Measurements from ENCODE around the gene PLA2G5. TPM values are rescaled to one million over a fixed set of nuclear protein-coding genes. Genes with fewer than 3 reads are reported as not detected.
"Not testable (repeated sequence)": the region's sequence is repeated elsewhere in the genome, so short reads cannot be mapped to it uniquely, and the experiment has no call there.

PLA2G5 gene, protein sequence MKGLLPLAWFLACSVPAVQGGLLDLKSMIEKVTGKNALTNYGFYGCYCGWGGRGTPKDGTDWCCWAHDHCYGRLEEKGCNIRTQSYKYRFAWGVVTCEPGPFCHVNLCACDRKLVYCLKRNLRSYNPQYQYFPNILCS
- total RNA-seq (2022) (not detected in 2 replicates), Bru-seq, nascent RNA (not detected), BruChase-seq, experiment 1, labeled RNA remaining after a 6-hour chase (not detected), BruChase-seq, experiment 2, labeled RNA remaining after a 2-hour chase (not detected)
- long read RNA-seq, result 0 reads

DNA sequence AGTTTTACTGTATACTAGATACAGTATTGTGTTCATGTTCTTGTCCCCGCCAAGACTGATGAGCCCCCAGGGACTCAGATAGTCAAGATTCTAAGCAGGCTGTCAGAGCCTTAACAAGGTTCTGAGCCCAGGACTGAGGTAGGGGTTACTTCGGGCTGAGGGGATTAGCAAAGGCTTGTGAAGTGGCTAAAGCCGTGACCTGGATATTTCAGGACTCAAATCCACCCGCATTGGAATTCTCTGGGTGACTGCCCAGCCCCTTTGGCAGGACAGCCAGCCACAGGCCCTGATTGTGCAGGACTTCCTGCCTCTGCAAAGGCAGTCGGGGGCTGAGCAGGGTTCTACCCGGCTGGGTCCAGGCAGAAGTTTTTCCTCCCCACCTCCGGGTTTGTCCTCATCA is at the start of gene PLA2G5:
Gene PLA2G5, plus strand, starts transcription at position 321 of the 400 bp plus-strand sequence. CDS start 14,637 bp downstream, outside the sequence.
- TF ChIP-seq, protein P1, sequence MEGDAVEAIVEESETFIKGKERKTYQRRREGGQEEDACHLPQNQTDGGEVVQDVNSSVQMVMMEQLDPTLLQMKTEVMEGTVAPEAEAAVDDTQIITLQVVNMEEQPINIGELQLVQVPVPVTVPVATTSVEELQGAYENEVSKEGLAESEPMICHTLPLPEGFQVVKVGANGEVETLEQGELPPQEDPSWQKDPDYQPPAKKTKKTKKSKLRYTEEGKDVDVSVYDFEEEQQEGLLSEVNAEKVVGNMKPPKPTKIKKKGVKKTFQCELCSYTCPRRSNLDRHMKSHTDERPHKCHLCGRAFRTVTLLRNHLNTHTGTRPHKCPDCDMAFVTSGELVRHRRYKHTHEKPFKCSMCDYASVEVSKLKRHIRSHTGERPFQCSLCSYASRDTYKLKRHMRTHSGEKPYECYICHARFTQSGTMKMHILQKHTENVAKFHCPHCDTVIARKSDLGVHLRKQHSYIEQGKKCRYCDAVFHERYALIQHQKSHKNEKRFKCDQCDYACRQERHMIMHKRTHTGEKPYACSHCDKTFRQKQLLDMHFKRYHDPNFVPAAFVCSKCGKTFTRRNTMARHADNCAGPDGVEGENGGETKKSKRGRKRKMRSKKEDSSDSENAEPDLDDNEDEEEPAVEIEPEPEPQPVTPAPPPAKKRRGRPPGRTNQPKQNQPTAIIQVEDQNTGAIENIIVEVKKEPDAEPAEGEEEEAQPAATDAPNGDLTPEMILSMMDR (IDR thresholded peaks at IDR 0.05; ENCODE audit: unreplicated experiment), result no peak
- no peaks in the 10 kb centered on the region for H3K9me3 Mint-ChIP-seq (ENCODE audit: low read depth, unreplicated experiment)
- H3K27me3 Mint-ChIP-seq (ENCODE audit: unreplicated experiment), result peaks cover 34% of the 10 kb centered on the region
- intact Hi-C loops (cut with micrococcal nuclease; ENCODE audit: unreplicated experiment), result no loop called here
- no peak within 1 kb of the TSS for H3K27ac Mint-ChIP-seq (ENCODE audit: unreplicated experiment)
- BruUV-seq (replicated peaks), result no TSS peak
- H3K4me1 Mint-ChIP-seq (ENCODE audit: low read depth, unreplicated experiment), result no peaks in the 10 kb centered on the region
- no peak within 1 kb of the TSS for H3K4me3 Mint-ChIP-seq (ENCODE audit: low read depth, unreplicated experiment)
- no peaks in the 10 kb centered on the region for H3K36me3 Mint-ChIP-seq (ENCODE audit: insufficient read depth, unreplicated experiment)
- no peak for DNase-seq
- CTCF ChIA-PET, result no interaction called here

DNA sequence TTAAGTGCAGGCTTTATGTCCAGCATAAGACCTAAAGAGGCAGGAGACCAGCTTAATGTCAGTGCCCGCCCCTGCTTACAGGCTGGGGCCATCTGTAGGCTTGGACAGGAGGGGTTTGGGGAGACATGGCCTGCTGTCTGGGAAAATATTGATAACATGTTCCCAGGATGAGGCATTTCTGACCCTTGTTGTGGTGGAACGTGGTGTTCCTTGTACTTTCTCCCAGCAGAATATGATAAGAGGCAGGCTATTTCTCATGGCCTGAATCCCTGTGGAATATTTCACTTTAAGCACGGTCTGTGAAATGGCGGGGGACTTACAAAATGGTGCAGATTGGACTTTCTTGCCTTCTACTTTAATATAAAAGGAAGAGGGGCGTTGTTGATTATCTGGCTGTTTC is 41.9 kb upstream of the PLA2G5 start:
- H3K4me3 Mint-ChIP-seq (ENCODE audit: low read depth, unreplicated experiment), result no peak overlapping the region
- H3K36me3 Mint-ChIP-seq (ENCODE audit: insufficient read depth, unreplicated experiment), result no peaks in the 10 kb centered on the region
- CTCF ChIA-PET, result no interaction called here
- DNase-seq, result no peak
- BruUV-seq (replicated peaks), result no TSS peak
- intact Hi-C loops (cut with micrococcal nuclease; ENCODE audit: unreplicated experiment), result no loop called here
- TF ChIP-seq, protein P1 (IDR thresholded peaks at IDR 0.05; ENCODE audit: unreplicated experiment), result no peak
- H3K4me1 Mint-ChIP-seq (ENCODE audit: low read depth, unreplicated experiment), result no peaks in the 10 kb centered on the region
- no peak overlapping the region for H3K27ac Mint-ChIP-seq (ENCODE audit: unreplicated experiment)
- H3K9me3 Mint-ChIP-seq (ENCODE audit: low read depth, unreplicated experiment), result no peaks in the 10 kb centered on the region
- H3K27me3 Mint-ChIP-seq (ENCODE audit: unreplicated experiment), result no peaks in the 10 kb centered on the region

DNA sequence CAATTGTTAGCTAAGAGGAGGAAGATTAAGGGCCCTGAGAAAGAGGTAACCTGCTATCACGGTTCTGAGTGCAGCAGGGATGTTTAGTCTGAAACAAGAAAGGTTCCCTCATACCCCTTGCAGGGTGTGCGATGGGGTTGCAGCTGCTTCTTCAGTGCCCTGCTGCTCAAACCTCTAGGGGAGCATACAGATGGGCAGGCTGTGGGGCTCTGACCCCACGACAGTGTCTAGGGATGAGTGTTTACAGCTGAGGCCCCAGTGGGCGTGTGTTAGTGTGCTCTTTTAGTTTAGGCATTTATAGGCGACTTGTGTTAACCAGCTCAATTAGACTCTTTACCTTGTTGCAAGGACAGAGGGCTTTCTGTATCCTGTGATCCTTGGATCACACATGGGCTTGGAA is 41.3 kb upstream of the PLA2G5 start:
- CTCF ChIA-PET, result no interaction called here
- BruUV-seq (replicated peaks), result no TSS peak
- Mint-ChIP-seq H3K36me3 (ENCODE audit: insufficient read depth, unreplicated experiment) (no peaks in the 10 kb centered on the region), H3K27me3 (ENCODE audit: unreplicated experiment) (no peaks in the 10 kb centered on the region), H3K4me1 (ENCODE audit: low read depth, unreplicated experiment) (no peaks in the 10 kb centered on the region), H3K9me3 (ENCODE audit: low read depth, unreplicated experiment) (no peaks in the 10 kb centered on the region), H3K4me3 (ENCODE audit: low read depth, unreplicated experiment) (no peak overlapping the region), H3K27ac (ENCODE audit: unreplicated experiment) (no peak overlapping the region)
- TF ChIP-seq, protein P1 (IDR thresholded peaks at IDR 0.05; ENCODE audit: unreplicated experiment), result no peak
- intact Hi-C loops (cut with micrococcal nuclease; ENCODE audit: unreplicated experiment), result no loop called here
- DNase-seq, result no peak

DNA sequence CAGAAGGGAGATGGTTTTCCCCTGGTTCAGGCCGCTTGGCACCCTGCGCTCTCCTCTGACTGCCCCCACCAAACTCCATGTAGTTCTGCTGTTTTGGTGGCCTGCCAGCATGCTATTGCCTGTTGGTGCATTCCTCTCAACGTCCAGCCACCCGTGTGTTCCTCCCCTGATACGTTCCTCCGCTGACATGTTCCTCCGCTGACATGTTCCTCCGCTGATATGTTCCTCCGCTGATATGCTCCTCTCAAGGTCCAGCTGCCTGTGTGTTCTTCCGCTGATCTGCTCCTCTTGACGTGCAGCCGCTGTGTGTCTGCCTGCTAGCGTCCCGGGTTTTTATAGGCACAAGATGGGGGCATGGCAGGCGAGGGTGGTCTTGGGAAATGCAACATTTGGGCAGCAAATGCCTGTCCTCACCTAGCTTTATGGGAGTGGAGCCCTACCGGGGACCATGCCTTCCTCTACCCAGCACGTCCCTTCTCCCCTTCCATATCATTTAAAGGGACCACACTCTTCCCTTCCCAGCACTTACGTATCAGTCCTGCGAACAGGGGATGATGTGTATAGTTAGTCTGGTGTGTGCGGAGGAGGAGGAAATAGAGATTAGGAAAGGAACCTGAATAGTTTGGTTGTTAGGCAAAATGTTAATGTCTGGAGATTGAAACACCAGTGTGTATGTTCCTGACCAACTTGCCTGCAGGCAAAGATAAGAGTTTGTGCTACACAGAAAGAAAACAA is 40.6 kb upstream of the PLA2G5 start:
- Mint-ChIP-seq H3K9me3 (ENCODE audit: low read depth, unreplicated experiment) (peaks cover 4% of the 10 kb centered on the region), H3K4me3 (ENCODE audit: low read depth, unreplicated experiment) (no peak overlapping the region), H3K27ac (ENCODE audit: unreplicated experiment) (no peak overlapping the region), H3K36me3 (ENCODE audit: insufficient read depth, unreplicated experiment) (no peaks in the 10 kb centered on the region), H3K27me3 (ENCODE audit: unreplicated experiment) (no peaks in the 10 kb centered on the region), H3K4me1 (ENCODE audit: low read depth, unreplicated experiment) (no peaks in the 10 kb centered on the region)
- BruUV-seq (replicated peaks), result no TSS peak
- TF ChIP-seq, protein P1 (IDR thresholded peaks at IDR 0.05; ENCODE audit: unreplicated experiment), result no peak
- CTCF ChIA-PET, result no interaction called here
- intact Hi-C loops (cut with micrococcal nuclease; ENCODE audit: unreplicated experiment), result no loop called here
- no peak for DNase-seq

DNA sequence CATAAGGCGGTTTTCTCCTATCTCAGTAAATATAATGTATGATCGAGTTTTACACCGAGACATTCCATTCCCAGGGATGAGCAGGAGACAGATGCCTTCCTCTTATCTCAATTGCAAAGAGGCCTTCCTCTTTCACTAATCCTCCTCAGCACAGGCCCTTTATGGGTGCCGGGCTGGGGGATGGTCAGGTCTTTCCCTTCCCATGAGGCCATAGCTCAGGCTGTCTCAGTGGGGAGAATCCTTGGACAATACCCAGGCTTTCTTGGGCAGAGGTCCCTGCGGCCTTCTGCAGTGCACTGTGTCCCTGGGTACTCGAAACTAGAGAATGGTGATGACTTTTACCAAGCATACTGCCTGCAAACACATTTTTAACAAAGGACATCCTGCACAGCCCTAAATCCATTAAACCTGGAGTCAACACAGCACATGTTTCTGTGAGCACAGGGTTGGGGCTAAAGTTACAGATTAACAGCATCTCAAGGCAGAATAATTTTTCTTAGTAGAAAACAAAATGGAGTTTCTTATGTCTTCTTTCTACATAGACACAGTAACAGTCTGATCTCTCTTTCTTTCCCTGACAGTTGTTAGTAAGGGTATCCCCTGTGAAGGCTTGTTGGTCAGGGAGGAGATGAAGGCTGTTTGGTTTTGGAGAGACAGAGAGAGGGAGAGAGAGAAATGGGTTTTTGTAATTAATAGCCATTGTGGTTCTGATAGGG is 39.4 kb upstream of the PLA2G5 start:
- BruUV-seq (replicated peaks); H3K4me1 Mint-ChIP-seq (ENCODE audit: low read depth, unreplicated experiment); H3K9me3 Mint-ChIP-seq (ENCODE audit: low read depth, unreplicated experiment); CTCF ChIA-PET; DNase-seq; H3K27me3 Mint-ChIP-seq (ENCODE audit: unreplicated experiment); H3K4me3 Mint-ChIP-seq (ENCODE audit: low read depth, unreplicated experiment); H3K27ac Mint-ChIP-seq (ENCODE audit: unreplicated experiment); intact Hi-C loops (cut with micrococcal nuclease; ENCODE audit: unreplicated experiment); H3K36me3 Mint-ChIP-seq (ENCODE audit: insufficient read depth, unreplicated experiment): not testable (repeated sequence)
